GM12891 (cell line): ENCODE results near the gene ZNF500.

Experiments
- DNase-seq: peaks from one replicate; pipeline ENCODE4 v3.0.0; 2011; ENCODE audit warnings: low spot score; ENCODE audit not compliant: insufficient read length
- FAIRE-seq: peaks from 2 replicates; lab custom pipeline; 2011; peaks lifted over from hg19 to GRCh38; lab: Jason Lieb, UNC
- PAX5 ChIP-seq: IDR thresholded peaks from 2 replicates; pipeline ENCODE4 v1.6.1; 2011; ENCODE audit warnings: low read length, moderate library complexity, mild to moderate bottlenecking; ENCODE audit not compliant: insufficient read depth, severe bottlenecking
- POLR2A ChIP-seq: IDR thresholded peaks from 2 replicates; pipeline ENCODE4 v1.6.1; 2011; ENCODE audit warnings: low read depth, low read length, control low read depth
- POLR2AphosphoS5 ChIP-seq: IDR thresholded peaks from 2 replicates; pipeline ENCODE4 v1.6.1; 2011; ENCODE audit warnings: low read depth, low read length, control low read depth
- POU2F2 ChIP-seq: IDR thresholded peaks from 2 replicates; pipeline ENCODE4 v1.6.1; 2011; ENCODE audit warnings: low read depth, mild to moderate bottlenecking, control low read depth, low read length, moderate library complexity
- SPI1 ChIP-seq: IDR thresholded peaks from 2 replicates; pipeline ENCODE4 v1.6.1; 2011; ENCODE audit warnings: low read depth, low read length, control low read depth
- TAF1 ChIP-seq: IDR thresholded peaks from 2 replicates; pipeline ENCODE4 v1.6.1; 2011; ENCODE audit warnings: low read depth, low read length, control low read depth

ZNF500 gene

DNA sequence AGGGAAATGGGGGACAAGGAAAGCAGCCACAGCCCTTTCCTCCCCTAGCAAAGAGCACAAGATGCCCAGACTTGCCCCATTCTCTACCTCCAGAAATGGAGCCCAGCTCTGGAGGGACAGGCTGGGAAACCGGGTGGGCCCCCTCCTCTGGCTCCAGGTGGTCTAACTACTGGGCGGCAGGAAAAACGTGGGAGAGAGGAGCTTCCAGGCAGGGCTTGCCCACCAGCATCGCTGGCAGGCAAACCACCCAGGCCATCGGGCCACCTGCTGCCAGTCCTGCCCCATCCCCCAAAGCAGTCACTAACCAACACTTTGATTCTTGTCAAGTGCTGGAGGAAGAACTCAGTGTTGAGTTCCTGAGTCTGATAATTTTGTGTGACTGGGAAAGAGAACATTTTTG, 48.5 kb downstream of the ZNF500 start:
- TF ChIP-seq PAX5, result no peak
- no peak for TF ChIP-seq POU2F2
- TF ChIP-seq POLR2A, result no peak
- no peak for TF ChIP-seq SPI1
- no peak for TF ChIP-seq POLR2AphosphoS5
- TF ChIP-seq TAF1, result no peak
- DNase-seq, result no peak
- FAIRE-seq, result no peak

DNA sequence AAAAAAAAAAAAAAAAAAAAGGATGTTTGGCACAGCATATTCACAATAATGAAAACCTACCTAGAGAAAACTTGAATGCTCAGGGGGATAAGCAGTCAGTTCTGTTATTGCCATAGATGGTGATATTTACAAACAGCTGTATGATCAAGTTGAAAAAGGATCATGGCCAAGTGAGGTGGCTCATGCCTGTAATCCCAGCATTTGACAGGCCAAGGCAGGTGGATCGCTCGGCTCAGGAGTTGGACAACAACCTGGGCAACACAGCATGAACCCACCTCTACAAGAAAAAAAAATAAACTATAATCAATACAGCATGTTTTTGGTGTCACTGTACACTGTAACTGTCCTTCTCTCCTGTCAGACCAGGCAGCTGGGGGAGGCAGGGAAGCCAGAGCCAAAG, 52.0 kb downstream of the ZNF500 start:
- TF ChIP-seq SPI1 (no peak), PAX5 (no peak), POLR2AphosphoS5 (no peak)
- FAIRE-seq (no peak), DNase-seq (no peak)

DNA sequence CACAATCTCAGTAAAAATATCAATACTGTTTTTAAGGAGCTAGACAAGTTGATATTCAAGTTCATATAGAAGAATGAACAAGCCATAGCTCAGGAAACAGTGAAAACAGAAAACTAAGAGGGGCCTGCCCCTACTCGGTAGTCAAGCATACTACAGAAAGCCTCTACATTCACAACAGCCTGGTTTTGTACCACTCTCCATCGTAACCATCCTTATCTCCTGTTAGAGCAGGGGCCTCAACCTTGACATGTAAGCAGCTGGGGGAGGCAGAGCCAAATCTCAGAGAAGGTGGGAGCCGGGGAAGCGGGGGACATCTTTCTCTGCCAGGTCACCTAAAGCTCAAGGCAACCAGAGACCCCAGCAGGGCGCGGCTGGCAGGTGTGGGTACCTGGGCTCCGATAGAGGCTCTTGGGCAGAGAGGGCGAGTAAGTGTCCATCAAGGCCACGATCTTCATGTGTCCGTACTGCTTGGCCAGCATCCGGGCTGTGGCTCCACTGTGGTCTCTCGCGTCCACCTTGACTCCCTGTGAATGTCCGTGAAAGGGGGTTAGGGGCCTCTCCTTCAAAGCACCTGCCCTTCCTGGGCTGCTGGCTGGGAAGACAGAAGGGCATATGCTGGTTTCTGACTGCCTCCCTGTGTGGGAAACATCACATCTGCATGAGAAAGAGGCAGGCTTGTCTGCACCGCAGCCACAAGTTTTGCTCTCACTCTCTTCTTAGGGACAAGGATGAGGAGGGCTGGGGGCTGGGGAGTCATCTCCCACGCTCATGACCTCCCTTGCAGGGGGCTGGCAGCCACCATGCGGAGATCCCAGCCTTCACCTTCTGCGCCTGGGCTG, 53.1 kb downstream of the ZNF500 start:
- DNase-seq (no peak), FAIRE-seq (no peak)
- TF ChIP-seq PAX5 (no peak), POLR2A (no peak), SPI1 (no peak), TAF1 (no peak), POLR2AphosphoS5 (no peak), POU2F2 (no peak)

GRCh38 chr16:4709481-4709880, 57.5 kb downstream of the ZNF500 start:
- FAIRE-seq, result no peak
- no peak for TF ChIP-seq POLR2A
- TF ChIP-seq POLR2AphosphoS5, result no peak
- DNase-seq, result no peak

DNA sequence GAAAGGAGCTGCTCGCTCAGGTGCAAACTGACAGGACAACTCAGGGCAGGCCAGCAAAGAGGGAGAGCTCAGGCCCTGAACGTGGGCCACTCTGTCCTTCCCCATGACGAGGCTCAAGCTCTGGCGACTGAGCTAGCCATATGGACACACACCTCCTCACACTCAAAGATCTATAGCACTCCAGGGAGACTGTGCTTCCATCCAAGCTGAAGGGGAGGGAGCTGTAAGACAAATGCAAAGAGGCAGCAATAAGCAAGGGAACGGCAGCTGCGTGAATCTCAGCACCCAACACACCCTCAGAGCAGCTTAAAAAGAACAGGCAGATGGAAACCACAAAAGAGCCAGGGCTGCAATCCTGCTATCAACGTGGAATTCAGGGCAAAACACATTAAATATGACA, 60.1 kb downstream of the ZNF500 start:
- TF ChIP-seq POLR2A (no peak), POLR2AphosphoS5 (no peak), SPI1 (no peak), PAX5 (no peak), TAF1 (no peak), POU2F2 (no peak)
- DNase-seq, result no peak
- FAIRE-seq, result no peak

GRCh38 chr16:4704913-4705312, 62.0 kb downstream of the ZNF500 start:
- TF ChIP-seq PAX5 (no peak), TAF1 (no peak), POLR2AphosphoS5 (no peak), SPI1 (no peak), POLR2A (no peak), POU2F2 (no peak)
- FAIRE-seq (no peak), DNase-seq (no peak)

DNA sequence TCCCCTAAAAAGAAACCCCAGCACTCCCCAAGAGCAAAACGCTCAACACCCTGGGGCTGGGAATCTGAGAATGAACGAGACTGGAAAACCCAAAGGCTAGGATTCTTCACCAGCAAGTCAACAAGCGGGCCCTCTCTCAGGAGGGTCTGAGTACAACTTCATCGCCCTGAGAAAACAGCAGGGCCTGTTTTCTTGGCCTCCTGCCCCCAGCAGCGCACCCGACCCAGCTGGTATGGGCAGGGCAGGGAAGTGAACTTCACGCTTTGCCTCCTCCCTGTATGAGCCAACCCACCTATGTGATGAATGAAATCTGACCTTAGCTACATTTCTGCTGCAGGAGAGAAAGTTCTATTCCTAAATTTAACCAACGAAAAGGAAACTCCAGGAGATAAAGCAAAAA, 62.5 kb downstream of the ZNF500 start:
- DNase-seq (no peak), FAIRE-seq (no peak)
- no peak for TF ChIP-seq TAF1
- TF ChIP-seq POU2F2, result no peak
- TF ChIP-seq PAX5, result no peak
- no peak for TF ChIP-seq SPI1
- TF ChIP-seq POLR2A, result no peak

DNA sequence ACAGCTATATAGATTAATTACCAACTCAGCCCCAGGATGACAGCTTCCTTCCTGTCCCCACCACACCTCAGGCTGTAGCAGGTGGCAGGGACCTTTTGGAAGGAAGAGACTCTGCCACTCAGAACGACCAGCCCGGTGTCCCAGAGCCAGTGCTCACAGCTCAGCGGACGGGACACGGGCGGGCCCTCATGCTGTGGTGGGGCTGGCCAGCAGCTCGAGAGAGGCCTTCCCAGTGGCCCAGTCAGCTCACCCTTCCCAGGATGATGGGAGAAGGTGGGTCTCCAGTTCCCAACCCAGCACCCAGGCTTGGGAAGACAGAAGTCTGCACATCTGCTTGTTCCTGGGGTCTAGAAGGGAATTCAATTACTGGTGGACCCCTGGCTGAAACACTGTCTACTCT, 63.1 kb downstream of the ZNF500 start:
- DNase-seq (no peak), FAIRE-seq (no peak)
- TF ChIP-seq POLR2AphosphoS5, result no peak
- TF ChIP-seq SPI1, result no peak
- no peak for TF ChIP-seq PAX5
- TF ChIP-seq POLR2A, result no peak
- no peak for TF ChIP-seq TAF1
- no peak for TF ChIP-seq POU2F2

- TF ChIP-seq TAF1, result no peak
- no peak for TF ChIP-seq SPI1
- TF ChIP-seq PAX5, result no peak
- TF ChIP-seq POU2F2, result no peak
- TF ChIP-seq POLR2A, result no peak
- TF ChIP-seq POLR2AphosphoS5, result no peak
- DNase-seq (no peak), FAIRE-seq (no peak)
Measured at GRCh38 chr16:4702466-4702808, 64.5 kb downstream of the ZNF500 start.

- FAIRE-seq (no peak), DNase-seq (no peak)
- TF ChIP-seq TAF1 (no peak), PAX5 (no peak), POLR2A (no peak), SPI1 (no peak), POU2F2 (no peak), POLR2AphosphoS5 (no peak)
Measured at GRCh38 chr16:4701791-4702465, 65.0 kb downstream of the ZNF500 start.
